Thymus (tissue), 11 donors: ENCODE results near the gene FARS2. TPM values are rescaled to one million over a fixed set of nuclear protein-coding genes. Genes with fewer than 3 reads are reported as not detected.

Experiments
- DNase-seq, 9 donors: peaks; one replicate each; pipeline ENCODE4 v3.0.0-alpha.2; 2013; ENCODE audit warnings: low spot score in 9 of 9, low read depth in 6 of 9, missing footprints in 1 of 9
- H3K27ac ChIP-seq, 2 donors: one replicate each; pipeline ENCODE4 v1.5.1; 2013; ENCODE audit warnings: control low read depth in 1 of 2, low read depth in 1 of 2, low read length in 1 of 2, mild to moderate bottlenecking in 1 of 2, moderate library complexity in 1 of 2
- H3K27me3 ChIP-seq, 2 donors: one replicate each; pipeline ENCODE4 v1.5.1; 2013; ENCODE audit warnings: low read length in 1 of 2; ENCODE audit not compliant: control insufficient read depth in 2 of 2, insufficient read depth in 1 of 2
- H3K36me3 ChIP-seq, 2 donors: one replicate each; pipeline ENCODE4 v1.5.1; 2013; ENCODE audit warnings: low read length in 1 of 2, mild to moderate bottlenecking in 1 of 2, moderate library complexity in 1 of 2; ENCODE audit not compliant: control insufficient read depth in 2 of 2, insufficient read depth in 2 of 2
- H3K4me1 ChIP-seq, 2 donors: one replicate each; pipeline ENCODE4 v1.5.1; 2013; ENCODE audit warnings: low read length in 2 of 2; ENCODE audit not compliant: control insufficient read depth in 2 of 2, insufficient read depth in 2 of 2
- H3K4me3 ChIP-seq, 2 donors: one replicate each; pipeline ENCODE4 v1.5.1; 2013; ENCODE audit warnings: low read length in 2 of 2, control low read depth in 1 of 2, mild to moderate bottlenecking in 1 of 2
- H3K9me3 ChIP-seq, 2 donors: one replicate each; pipeline ENCODE4 v1.5.1; 2013; ENCODE audit warnings: low read length in 1 of 2, mild to moderate bottlenecking in 1 of 2; ENCODE audit not compliant: control insufficient read depth in 2 of 2, insufficient read depth in 1 of 2
- WGBS: extraction: QIAGEN DNeasy Blood & Tissue Kit; methylation state at CpG from one replicate; pipeline ENCODE4 v1.1.7; 2013; 5-methylcytosine and 5-hydroxymethylcytosine counted together
- polyA plus RNA-seq: library from polyadenylated mRNA; stranded (reverse); fragments of 200-250 nt; gene quantifications from one replicate; pipeline ENCODE4 v1.2.3, GENCODE V29; 2013
- total RNA-seq: library from RNA; stranded (reverse); fragments of 120-200 nt; gene quantifications from one replicate; pipeline ENCODE4 v1.2.4, GENCODE V29; 2013
- donor health status: healthy.

Gene FARS2
- total and polyA plus RNA-seq, 2 donors, result 10.5 to 23.2 TPM

GRCh38 chr6:5749016-5749650, 487.8 kb downstream of the FARS2 start:
- no peak for DNase-seq
- Histone ChIP-seq H3K4me3 (no peak overlapping the region), H3K36me3 (no peaks in the 10 kb centered on the region), H3K4me1 (peaks cover 0 to 15% of the 10 kb centered on the region in 2 donors), H3K9me3 (peaks cover under 1 to 2% of the 10 kb centered on the region in 2 donors), H3K27ac (no peak overlapping the region), H3K27me3 (no peaks in the 10 kb centered on the region)
- 98% methylated on average over 6 of the region's 6 CpGs for WGBS

- Histone ChIP-seq H3K27ac (no peak overlapping the region), H3K9me3 (peaks cover 1 to 3% of the 10 kb centered on the region in 2 donors), H3K36me3 (no peaks in the 10 kb centered on the region), H3K4me1 (peaks cover 0 to 15% of the 10 kb centered on the region in 2 donors), H3K27me3 (no peaks in the 10 kb centered on the region), H3K4me3 (no peak overlapping the region)
- 98% methylated on average over 9 of the region's 9 CpGs for WGBS
- DNase-seq, result no peak
Measured at GRCh38 chr6:5749651-5750215, 488.4 kb downstream of the FARS2 start.

- Histone ChIP-seq H3K27ac (no peak overlapping the region), H3K4me1 (peaks cover 0 to 15% of the 10 kb centered on the region in 2 donors), H3K27me3 (no peaks in the 10 kb centered on the region), H3K9me3 (peaks cover 1 to 3% of the 10 kb centered on the region in 2 donors), H3K36me3 (no peaks in the 10 kb centered on the region), H3K4me3 (no peak overlapping the region)
- DNase-seq, result no peak
- 93% methylated on average over 9 of the region's 9 CpGs for WGBS
Measured at GRCh38 chr6:5751525-5752390, 490.4 kb downstream of the FARS2 start.

- peaks cover 1 to 3% of the 10 kb centered on the region in 2 donors for H3K9me3 ChIP-seq
- no peak overlapping the region for H3K27ac ChIP-seq
- H3K36me3 ChIP-seq, result no peaks in the 10 kb centered on the region
- no peak overlapping the region for H3K4me3 ChIP-seq
- peak in 3 of 9 donors; percentile 28 to 59 (median 41) for DNase-seq
- no peaks in the 10 kb centered on the region for H3K27me3 ChIP-seq
- WGBS, result 83% methylated on average over 5 of the region's 5 CpGs
- H3K4me1 ChIP-seq, result peaks cover 0 to 15% of the 10 kb centered on the region in 2 donors
Measured at GRCh38 chr6:5752391-5752680, 491.0 kb downstream of the FARS2 start.

GRCh38 chr6:5753209-5753608, 491.9 kb downstream of the FARS2 start:
- peaks cover 1 to 3% of the 10 kb centered on the region in 2 donors for H3K9me3 ChIP-seq
- H3K27ac ChIP-seq, result no peak overlapping the region
- no peaks in the 10 kb centered on the region for H3K36me3 ChIP-seq
- H3K4me1 ChIP-seq, result peaks cover 0 to 15% of the 10 kb centered on the region in 2 donors
- WGBS, result 98% methylated on average over 4 of the region's 4 CpGs
- no peak overlapping the region for H3K4me3 ChIP-seq
- H3K27me3 ChIP-seq, result no peaks in the 10 kb centered on the region
- DNase-seq, result no peak

GRCh38 chr6:5754904-5755303, 493.6 kb downstream of the FARS2 start:
- H3K4me3 ChIP-seq, result no peak overlapping the region
- 95% methylated on average over 2 of the region's 2 CpGs for WGBS
- no peak overlapping the region for H3K27ac ChIP-seq
- H3K36me3 ChIP-seq, result no peaks in the 10 kb centered on the region
- peaks cover 0 to 11% of the 10 kb centered on the region in 2 donors for H3K4me1 ChIP-seq
- no peaks in the 10 kb centered on the region for H3K27me3 ChIP-seq
- H3K9me3 ChIP-seq, result peaks cover 1 to 3% of the 10 kb centered on the region in 2 donors
- DNase-seq, result no peak

GRCh38 chr6:5759571-5759970, 498.3 kb downstream of the FARS2 start:
- 98% methylated on average over 5 of the region's 5 CpGs for WGBS
- no peak overlapping the region for H3K4me3 ChIP-seq
- peaks cover 0 to 8% of the 10 kb centered on the region in 2 donors for H3K4me1 ChIP-seq
- H3K9me3 ChIP-seq, result no peaks in the 10 kb centered on the region
- H3K27me3 ChIP-seq, result no peaks in the 10 kb centered on the region
- H3K27ac ChIP-seq, result no peak overlapping the region
- no peak for DNase-seq
- H3K36me3 ChIP-seq, result no peaks in the 10 kb centered on the region

GRCh38 chr6:5761370-5761769, 500.1 kb downstream of the FARS2 start:
- no peaks in the 10 kb centered on the region for H3K9me3 ChIP-seq
- H3K36me3 ChIP-seq, result no peaks in the 10 kb centered on the region
- 94% methylated on average over 5 of the region's 5 CpGs for WGBS
- H3K27ac ChIP-seq, result no peak overlapping the region
- peaks cover 0 to 14% of the 10 kb centered on the region in 2 donors for H3K4me1 ChIP-seq
- H3K4me3 ChIP-seq, result no peak overlapping the region
- no peak for DNase-seq
- H3K27me3 ChIP-seq, result no peaks in the 10 kb centered on the region

- H3K27ac ChIP-seq, result no peak overlapping the region
- no peaks in the 10 kb centered on the region for H3K36me3 ChIP-seq
- DNase-seq, result no peak
Measured at GRCh38 chr6:5762561-5762968, 501.3 kb downstream of the FARS2 start.

More at GRCh38 chr6:5762561-5762968, 501.3 kb downstream of the FARS2 start:
- 93% methylated on average over 12 of the region's 12 CpGs for WGBS
- Histone ChIP-seq H3K27me3 (no peaks in the 10 kb centered on the region), H3K4me3 (no peak overlapping the region), H3K4me1 (peaks cover 0 to 14% of the 10 kb centered on the region in 2 donors), H3K9me3 (peaks cover 0 to 3% of the 10 kb centered on the region in 2 donors)
